ENCODE measurements around the gene SPEM2.

The SPEM2 gene

DNA sequence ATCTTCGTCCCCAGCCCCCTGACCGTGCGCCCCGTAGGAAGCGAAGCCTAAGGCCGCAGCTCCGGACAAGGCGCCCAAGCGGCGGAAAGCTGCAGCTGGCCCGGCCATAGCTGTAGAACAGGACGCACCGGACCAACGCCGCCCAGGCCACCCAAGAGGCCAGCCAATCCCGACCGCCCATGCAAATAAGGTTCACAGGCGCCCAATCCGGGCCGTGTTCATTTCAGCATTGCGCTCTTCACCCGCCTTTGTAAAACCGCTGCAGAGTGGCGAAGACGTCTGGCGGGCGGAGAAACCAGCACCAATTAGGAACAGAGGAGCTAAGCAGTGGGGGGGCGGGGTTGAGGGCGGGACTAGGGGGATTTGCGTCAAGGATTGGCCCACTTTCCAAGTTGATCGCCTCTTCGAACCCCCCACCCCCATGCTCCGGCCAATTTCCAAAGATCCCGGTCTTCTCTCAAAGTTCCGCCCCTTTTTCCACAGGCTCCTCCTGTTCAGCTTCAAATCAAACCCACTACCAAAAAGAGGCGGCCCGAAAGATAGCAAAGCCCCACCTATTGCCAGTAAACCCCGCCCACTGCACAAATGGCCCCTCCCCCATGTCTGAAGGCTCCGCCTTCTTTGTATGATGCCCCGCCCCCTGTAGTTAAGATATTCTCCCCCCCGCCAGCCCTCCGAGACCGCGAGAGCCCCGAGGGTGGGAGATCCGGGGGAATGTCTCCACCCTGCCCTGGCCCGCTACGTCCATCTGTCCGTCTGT lies 21.3 kb upstream of the SPEM2 start, which contains the start of gene TMEM256:
TSS of gene TMEM256 (minus strand) at position 121 of the 760 bp plus-strand sequence. CDS start at position 108, 13 bp downstream.
- peak; percentile 79 for DNase-seq

DNA sequence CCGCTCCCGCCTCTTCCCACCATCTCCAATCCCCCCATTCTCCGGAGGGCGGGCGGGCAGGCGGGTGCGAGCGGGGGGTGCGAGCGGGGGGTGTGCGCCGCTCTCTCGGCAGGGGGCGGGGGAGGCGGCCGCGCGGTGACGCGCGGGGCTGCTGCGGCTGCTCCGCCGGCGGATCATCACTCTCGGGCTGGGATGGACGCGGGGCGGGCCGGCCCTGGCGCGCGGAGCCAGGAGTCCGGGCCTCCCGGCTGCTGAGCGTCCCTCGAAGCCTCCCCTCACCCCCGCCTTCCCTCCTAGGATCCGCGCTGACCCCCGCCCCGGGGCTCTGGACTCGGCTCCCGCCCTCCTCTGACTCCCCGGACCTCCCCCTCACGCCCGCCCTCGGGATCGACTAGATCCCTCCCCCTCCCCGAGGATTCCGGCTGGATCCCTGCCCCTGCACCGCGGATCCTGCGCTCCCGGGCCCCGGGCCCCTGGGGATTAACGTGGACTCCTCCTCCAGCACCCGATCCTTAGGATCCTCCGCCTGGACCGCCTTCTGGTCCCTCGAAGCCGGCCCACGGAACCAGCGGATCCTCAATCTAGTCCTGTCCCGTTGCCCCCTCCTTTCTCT lies 20.6 kb upstream of the SPEM2 start:
- peak; percentile 70 for DNase-seq

DNA sequence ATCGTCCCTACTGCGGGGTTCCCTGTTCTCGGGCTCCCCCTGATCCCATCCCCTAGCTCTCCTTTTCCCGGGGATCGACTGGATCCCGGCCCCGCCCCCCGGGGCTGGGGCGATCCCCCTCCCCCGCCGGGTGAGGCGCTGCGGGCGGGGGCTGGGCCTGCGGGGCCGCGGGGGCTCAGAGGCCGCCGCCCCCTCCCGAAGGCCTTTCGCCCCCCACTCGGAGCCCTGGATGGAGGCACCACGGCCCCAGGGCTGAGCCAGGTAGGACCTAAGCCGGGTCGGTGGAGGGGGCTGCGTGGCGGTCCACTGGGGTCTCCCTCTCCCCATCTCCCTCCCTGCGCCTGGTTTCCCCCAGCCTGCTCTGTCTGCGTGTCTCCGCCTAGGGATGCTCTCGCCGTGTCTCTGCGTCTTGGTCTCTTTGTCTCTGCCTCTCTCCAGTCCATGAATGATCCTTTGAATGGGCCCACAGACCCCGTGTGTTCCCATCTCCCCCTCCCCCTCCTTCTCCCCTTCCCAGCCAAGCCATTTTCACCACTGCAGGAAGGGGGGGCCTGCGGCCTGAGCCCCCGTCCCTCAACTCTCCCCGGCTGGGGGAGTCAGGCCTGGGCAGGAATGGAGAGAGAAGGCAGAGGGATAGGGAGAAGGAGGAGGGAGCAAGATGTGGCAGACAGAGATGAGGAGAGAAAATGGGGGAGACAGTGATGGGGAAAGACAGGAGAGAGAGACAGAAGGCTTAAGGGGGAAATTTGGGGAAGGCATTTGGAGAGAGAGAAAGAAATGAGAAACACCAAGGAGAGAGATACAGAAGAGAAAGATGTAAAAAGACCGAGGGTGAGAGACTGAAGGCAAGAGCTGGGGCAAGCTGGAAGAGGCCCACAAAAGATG lies 19.8 kb upstream of the SPEM2 start:
- DNase-seq: no peak

DNA sequence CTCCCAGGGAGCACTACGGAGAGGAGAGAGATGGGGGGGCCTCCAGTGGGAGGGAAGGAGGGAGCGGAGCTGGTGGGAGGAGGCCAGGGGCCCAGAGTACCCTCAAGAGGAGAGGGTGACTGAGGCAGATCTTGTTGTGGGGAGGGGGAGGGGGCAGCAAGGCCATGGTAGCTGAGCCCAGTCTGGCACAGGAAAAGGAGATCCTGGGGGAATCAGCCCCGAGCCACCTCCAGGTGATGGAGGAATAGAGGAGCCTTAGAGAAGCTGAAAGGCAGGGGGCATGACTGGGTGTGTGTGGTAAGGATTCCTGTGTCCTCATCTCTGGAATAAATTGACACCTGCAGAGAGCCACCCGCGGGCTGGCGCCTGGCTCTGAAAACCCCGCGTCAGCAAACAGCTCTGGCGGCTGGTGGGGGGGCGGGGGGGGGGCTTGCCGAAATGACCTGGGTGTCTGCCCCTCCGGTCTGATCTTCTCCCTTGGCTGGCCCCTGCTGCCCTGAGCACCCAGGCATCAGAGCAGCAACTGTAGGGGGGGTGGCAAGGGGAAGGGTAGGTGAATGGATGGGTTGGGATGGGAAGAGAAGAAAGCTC lies 19.1 kb upstream of the SPEM2 start:
- DNase-seq: no peak

DNA sequence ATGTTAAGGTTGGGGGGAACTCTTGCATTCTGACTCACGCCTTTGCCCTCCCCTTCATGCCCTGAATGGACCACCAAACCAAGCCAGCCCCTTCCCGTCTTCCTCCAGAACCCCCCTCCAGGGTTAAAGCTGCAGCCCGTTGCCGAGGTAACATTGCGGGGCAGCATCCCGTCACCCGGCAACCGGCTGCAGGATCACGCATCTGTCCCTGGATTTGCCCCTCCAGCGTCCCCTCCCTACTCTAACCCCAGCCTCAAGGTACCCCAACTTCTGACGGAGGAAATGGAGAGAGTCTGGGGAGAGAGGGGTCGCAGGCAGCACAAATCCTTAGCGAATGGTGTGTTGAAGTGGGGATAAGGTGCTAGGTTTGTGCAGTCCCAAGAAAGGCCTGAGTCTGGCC lies 18.3 kb upstream of the SPEM2 start:
- DNase-seq: no peak

DNA sequence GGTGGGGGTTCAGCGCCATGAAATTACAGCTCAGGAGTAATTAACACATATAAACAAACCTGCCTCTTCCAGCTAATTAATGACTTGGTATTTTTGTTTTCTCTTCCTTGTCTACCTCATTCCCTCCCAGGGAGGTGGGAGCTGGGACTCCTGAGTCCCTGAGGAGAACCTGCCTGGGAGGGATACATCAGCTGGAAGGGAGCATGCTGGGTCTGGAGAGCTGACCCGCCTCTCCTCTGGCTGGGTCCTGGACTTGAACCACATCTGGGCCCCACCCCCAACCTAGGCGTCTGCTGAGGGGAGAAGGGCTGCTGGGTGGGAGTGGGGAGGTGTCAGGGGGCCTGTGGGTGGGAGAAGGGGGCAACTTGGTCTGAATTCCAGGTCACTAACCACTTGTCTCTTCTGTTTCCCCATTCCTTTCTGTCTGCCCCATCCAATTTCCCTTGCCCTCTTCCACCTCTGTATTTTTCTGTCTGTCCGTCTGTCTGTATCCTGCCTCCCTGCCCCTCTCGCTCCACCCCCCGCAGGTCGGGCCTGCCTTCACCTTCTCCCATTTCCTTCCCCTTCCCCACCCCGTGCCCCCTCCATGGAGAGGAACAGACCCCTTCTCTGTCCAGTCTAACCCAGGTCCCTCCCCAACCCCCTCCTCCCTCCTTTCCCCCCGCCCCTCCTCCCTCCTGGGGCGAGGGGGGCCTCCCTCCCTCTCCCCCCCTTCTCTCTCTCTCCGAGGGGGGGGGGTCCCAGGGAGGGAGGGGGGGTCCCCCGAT lies 17.7 kb upstream of the SPEM2 start, which contains the start of gene NLGN2:
TSS of gene NLGN2 (plus strand) at position 361 of the 767 bp plus-strand sequence. CDS start 411 bp downstream, outside the sequence.
- DNase-seq: no peak

DNA sequence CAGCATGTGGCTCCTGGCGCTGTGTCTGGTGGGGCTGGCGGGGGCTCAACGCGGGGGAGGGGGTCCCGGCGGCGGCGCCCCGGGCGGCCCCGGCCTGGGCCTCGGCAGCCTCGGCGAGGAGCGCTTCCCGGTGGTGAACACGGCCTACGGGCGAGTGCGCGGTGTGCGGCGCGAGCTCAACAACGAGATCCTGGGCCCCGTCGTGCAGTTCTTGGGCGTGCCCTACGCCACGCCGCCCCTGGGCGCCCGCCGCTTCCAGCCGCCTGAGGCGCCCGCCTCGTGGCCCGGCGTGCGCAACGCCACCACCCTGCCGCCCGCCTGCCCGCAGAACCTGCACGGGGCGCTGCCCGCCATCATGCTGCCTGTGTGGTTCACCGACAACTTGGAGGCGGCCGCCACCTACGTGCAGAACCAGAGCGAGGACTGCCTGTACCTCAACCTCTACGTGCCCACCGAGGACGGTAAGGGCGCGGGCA lies 17.1 kb upstream of the SPEM2 start:
- peak; percentile 26 for DNase-seq

DNA sequence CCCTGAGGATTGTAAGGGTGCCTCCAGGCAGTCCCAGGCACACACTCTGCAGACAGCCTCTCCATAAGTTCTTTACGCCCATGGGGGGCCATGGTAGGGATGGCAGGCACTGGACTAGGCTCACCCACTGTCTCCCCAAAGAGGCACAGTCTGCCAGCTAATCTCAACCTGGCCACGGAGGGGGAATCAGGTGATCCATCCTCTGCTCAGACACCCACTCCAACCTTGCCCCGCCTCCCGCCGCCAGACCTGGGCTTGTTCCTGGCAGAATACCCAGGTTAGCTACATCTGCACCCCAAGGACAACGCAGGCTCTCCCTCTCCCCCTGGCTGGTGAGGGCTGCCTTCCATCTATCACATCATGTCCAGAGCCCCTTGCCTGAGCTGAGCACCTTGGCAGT lies 16.6 kb upstream of the SPEM2 start:
- DNase-seq: no peak

DNA sequence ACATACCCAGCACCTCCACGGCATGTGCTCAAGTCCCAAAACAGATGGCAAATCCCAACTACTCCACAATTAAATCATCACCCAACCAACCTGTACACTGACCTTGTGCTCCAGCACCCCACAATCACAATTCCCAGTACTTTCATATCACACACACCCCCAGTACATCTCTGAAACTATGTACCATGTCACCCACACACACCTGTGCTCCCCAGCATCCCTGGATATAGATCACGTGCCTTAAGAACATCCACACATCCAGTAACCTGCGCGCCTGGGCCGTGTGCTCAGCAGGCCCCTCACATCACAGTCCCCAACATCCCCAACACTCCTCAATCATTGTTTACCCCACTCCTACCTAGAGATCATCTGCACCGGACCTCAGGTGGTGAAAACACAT lies 15.7 kb upstream of the SPEM2 start:
- DNase-seq: no peak

DNA sequence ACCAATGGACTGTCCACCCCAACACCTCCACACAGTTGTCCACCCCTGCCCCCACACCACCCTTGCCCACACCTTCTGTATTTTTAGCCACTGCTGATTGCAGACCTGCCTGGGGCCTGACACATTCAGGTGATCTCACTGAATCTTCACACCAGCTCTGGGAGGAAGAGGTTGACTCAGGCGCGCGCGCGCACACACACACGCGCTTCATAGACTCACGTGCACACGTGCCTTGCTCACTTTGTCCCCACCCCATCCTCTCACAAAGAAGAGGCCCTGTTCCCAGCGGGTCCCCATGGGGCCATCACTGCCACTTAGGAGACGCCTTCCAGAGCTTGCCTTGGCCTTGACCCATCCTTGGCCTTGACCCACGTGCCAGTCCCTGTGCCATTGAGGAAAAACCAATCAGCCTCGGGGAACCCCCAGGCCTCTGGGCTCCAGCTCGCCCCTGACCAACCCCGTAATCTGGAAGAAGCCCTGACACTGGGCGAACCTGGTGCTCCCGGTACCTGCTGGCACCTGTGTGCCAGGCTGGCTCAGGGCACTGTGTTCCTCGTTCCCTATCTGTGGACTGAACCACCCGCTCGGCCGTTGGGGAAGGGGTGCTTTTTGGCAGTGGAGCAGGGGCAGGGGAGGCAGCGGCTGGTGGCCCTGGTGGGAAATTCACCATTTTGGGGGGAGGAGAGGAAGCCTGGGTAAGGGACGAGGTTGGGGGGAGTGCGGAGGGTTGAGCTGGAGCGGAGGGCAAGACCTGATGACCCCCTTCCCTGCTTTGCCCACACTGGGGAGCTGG lies 14.6 kb upstream of the SPEM2 start:
- no peak for DNase-seq

DNA sequence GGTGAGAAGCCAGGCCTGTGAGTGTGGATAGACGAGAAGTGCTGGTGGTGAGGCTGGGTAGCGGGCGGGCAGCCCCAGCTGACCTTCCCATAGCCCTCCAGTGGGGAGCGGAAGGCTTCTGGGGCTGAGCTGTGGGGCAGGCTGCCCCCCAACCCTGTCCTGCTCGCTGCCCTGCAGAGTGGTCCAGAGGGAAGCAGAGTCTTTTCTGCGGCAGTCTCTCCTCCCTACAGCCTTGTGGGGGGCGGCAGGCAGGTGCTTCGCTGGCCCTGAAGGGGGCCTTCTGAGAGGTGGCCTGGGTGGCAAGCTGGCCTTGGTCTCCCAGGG lies 14.0 kb upstream of the SPEM2 start:
- no peak for DNase-seq

DNA sequence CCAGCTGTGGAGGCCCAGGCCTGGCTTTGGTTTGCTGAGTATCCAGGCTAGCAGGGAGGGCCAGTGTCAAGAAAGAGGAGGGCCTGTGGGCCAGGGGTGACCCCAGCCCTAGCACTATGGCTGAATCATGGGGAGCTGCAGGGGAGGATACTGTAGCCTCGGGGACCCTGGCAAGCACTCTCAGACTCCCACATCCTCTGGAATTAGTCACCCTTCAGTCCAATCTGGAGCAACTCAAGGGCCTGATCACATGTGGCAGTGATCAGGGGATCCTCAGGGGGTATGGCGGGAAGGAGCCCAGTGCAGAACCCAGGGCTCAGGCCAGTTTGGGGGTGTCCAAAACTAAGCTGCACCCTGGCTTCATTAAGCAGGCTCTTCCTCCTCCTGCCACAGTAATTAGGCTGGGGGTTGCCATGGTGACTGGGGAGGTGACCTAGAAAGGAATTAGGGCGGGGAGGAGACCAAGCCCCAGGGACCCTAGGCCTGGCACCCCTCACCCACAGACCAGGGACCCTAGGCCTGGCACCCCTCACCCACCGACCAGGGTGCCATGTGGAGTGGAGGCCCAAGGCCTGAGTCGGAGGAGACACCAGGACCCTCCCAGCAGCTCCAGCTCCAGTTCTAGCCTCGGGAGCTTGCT lies 11.9 kb upstream of the SPEM2 start:
- DNase-seq: no peak

DNA sequence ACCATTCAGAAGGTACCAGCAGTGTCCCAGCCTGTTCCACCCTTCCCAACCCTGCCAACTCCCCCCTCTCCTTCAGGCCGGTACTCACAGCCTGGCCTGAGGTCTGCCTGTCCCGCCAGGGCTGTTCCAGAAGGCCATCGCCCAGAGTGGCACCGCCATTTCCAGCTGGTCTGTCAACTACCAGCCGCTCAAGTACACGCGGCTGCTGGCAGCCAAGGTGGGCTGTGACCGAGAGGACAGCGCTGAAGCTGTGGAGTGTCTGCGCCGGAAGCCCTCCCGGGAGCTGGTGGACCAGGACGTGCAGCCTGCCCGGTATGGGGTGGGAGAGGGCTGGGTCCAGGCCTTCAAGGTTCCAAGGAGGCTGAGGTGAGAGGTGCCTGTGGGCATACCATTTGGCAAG lies 10.6 kb upstream of the SPEM2 start:
- no peak for DNase-seq

DNA sequence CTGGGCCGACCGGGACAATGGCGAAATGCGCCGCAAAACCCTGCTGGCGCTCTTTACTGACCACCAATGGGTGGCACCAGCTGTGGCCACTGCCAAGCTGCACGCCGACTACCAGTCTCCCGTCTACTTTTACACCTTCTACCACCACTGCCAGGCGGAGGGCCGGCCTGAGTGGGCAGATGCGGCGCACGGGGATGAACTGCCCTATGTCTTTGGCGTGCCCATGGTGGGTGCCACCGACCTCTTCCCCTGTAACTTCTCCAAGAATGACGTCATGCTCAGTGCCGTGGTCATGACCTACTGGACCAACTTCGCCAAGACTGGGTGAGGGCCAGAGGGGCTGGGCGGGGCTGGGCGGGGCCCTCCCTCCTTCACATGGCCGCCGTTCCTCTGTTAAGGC lies 9.6 kb upstream of the SPEM2 start:
- DNase-seq: no peak

DNA sequence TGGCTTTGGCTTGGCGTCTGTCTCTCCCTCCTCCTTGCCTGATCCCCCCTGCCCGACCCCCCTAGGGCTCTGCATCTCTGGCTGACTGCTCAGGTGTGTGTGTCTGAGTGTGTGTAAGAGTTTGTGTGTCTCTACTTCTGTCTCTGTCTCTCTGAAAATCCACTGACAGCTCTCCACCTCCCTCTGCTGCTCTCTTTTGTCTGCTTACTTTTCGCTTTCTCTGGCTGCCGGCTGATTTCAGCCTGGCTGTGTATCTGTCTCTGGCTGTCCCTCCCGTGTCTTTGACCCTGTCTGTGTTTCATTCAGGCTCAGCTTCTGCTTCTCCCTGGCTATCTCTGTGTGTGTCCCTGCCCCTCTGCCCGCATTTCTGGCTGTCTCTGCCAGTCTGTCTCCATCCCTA lies 9.1 kb upstream of the SPEM2 start:
- no peak for DNase-seq

DNA sequence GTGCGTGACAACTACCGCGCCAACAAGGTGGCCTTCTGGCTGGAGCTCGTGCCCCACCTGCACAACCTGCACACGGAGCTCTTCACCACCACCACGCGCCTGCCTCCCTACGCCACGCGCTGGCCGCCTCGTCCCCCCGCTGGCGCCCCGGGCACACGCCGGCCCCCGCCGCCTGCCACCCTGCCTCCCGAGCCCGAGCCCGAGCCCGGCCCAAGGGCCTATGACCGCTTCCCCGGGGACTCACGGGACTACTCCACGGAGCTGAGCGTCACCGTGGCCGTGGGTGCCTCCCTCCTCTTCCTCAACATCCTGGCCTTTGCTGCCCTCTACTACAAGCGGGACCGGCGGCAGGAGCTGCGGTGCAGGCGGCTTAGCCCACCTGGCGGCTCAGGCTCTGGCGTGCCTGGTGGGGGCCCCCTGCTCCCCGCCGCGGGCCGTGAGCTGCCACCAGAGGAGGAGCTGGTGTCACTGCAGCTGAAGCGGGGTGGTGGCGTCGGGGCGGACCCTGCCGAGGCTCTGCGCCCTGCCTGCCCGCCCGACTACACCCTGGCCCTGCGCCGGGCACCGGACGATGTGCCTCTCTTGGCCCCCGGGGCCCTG lies 8.3 kb upstream of the SPEM2 start:
- DNase-seq: no peak

DNA sequence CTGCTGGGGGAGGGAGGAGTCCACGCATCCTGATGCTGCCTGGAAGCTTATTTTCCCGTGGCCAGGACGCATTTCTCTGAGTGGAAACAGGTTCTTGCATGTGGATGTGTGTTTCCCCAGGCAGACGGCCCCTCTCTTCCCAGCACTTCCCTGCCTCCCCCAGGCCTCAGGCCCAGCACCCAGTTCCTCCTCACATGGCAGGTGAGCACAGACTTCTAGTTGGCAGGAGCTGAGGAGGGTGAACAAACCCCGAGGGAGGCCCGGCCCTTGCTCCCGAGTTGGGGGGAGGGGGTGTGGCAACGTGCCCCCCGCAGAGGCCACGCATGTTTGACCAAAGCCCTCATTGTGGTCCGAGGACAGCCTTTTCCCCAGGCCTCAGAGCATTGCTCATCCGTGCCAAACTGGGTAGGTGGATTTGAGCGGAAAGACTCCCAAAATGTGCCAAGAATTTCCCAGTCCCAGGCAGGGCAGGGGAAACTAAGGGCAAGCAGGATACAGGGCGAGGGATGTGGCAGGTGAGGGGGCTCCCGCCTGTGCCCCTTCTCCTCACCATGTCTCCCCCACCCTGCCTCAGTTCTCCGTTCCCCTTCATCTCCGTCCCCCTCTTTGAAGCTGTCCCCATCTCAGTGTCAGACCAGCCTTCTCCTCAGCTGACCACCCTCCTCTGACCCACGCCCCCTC lies 6.8 kb upstream of the SPEM2 start:
- DNase-seq: no peak

DNA sequence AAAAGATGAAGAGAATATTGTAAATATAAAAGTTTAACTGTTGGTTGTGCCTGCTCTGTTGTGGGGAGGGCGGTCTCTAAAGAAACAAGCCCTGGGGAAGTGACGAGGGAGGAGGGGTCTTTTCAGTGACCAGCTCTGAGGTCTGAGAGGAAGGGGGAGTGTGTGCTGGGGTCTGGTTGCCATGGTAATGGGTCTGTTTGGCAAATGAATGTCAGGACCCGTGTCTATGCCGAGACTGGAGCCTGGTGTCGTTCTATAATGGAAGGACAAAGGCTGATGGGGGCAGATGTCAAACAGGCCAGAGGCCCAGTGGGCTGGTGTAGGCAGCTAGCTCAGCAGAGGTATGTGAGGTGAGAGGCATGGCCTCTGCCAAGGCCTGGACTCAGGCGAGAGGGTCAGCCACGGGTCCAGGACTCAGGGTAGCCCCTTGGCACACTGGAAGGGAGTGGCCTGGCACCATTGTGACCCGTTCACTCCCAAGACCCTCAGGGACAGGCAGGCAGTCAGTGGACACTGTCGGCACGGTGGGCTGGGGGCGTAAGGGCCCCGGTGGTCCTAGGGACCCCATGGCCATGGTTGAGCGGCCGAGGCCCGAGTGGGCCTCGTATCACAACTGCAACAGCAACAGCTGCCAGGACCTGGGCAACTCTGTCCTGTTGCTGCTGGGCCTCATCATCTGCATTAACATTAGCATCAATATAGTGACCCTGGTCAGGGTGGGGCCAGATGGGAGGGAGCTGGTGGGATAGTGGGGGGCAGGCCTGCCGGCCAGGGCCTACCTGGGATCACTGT lies 5.4 kb upstream of the SPEM2 start, which contains the start of gene SPEM1:
TSS of gene SPEM1 (plus strand) at position 506 of the 792 bp plus-strand sequence. CDS start at position 567, 61 bp downstream.
- no peak for DNase-seq

DNA sequence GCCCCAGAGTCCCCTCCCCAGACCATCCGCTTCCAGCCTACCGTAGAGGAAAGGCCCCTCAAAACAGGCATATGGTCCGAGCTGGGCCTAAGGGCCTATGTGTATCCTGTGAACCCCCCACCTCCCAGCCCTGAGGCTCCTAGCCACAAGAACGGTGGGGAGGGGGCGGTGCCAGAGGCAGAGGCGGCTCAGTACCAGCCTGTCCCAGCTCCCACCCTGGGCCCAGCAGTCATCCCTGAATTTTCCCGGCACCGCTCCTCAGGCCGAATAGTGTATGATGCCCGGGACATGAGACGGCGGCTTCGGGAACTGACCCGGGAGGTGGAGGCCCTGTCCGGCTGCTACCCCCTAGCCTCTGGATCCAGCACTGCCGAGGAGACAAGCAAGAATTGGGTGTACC lies 4.2 kb upstream of the SPEM2 start:
- DNase-seq: no peak
